PC-9 (cell line): ENCODE results near the gene C1D. TPM values are rescaled to one million over a fixed set of nuclear protein-coding genes. Genes with fewer than 3 reads are reported as not detected.

Experiments
- BruUV-seq: library from RNA; stranded (reverse); fragments of 400-500 nt; replicated peaks from 2 replicates; lab custom pipeline; 2021; lab: Mats Ljungman, UMichigan
- CTCF ChIA-PET: fragments of 300-600 bp; sonication (Branson Sonifier 250); formaldehyde crosslinking; loops from one replicate; lab custom pipeline; 2022; ENCODE audit warnings: antibody characterized with exemption; lab: Charles Lee
- POLR2A ChIA-PET: fragments of 300-600 bp; sonication (Branson Sonifier 250); formaldehyde crosslinking; loops from one replicate; lab custom pipeline; 2022; ENCODE audit warnings: antibody characterized with exemption; ENCODE audit not compliant: unreplicated experiment; lab: Charles Lee
- DNase-seq, 2 experiments: peaks; one replicate each; pipeline versions ENCODE4 v3.0.0 to v3.0.0-alpha.2; 2015 to 2022; ENCODE audit warnings: mixed read lengths in 1 of 2
- H2AFZ ChIP-seq: fragments of 200-600 bp; sonication (generic); 2 replicates; pipeline ENCODE4 v1.8.1; 2017; ENCODE audit warnings: antibody characterized with exemption
- H3F3A ChIP-seq: fragments of 200-600 bp; sonication (generic); 2 replicates; pipeline ENCODE4 v1.8.1; 2017; ENCODE audit warnings: antibody characterized with exemption, mild to moderate bottlenecking, low read depth; ENCODE audit not compliant: insufficient read depth
- H3K27ac ChIP-seq: fragments of 200-600 bp; sonication (generic); 2 replicates; pipeline ENCODE4 v1.6.1; 2016; ENCODE audit warnings: mixed run types
- H3K27me3 ChIP-seq: fragments of 200-600 bp; sonication (generic); 2 replicates; pipeline ENCODE4 v1.6.1; 2016; ENCODE audit warnings: low read depth, mixed run types; ENCODE audit not compliant: insufficient read depth
- H3K36me3 ChIP-seq: fragments of 200-600 bp; sonication (generic); 2 replicates; pipeline ENCODE4 v1.6.1; 2016; ENCODE audit warnings: low read depth, mixed run types
- H3K4me1 ChIP-seq: fragments of 200-600 bp; sonication (generic); replicated peaks from 2 replicates; pipeline ENCODE4 v1.6.1; 2016; ENCODE audit warnings: mixed run types; ENCODE audit not compliant: insufficient read depth
- H3K4me2 ChIP-seq: fragments of 200-600 bp; sonication (generic); 2 replicates; pipeline ENCODE4 v1.6.1; 2017; ENCODE audit warnings: mixed run types
- H3K4me3 ChIP-seq: fragments of 200-600 bp; sonication (generic); 2 replicates; pipeline ENCODE4 v1.6.1; 2016; ENCODE audit warnings: mixed run types
- H3K79me2 ChIP-seq: fragments of 200-600 bp; sonication (generic); 2 replicates; pipeline ENCODE4 v1.6.1; 2017; ENCODE audit warnings: low read depth, mixed run types
- H3K9me2 ChIP-seq: fragments of 200-600 bp; sonication (generic); 2 replicates; pipeline ENCODE4 v1.8.1; 2017; ENCODE audit warnings: mild to moderate bottlenecking; ENCODE audit not compliant: insufficient read depth
- H3K9me3 ChIP-seq: fragments of 200-600 bp; sonication (generic); 2 replicates; pipeline ENCODE4 v1.8.1; 2016; ENCODE audit warnings: low read depth; ENCODE audit not compliant: insufficient read depth
- H4K20me1 ChIP-seq: fragments of 200-600 bp; sonication (generic); 2 replicates; pipeline ENCODE4 v1.8.1; 2017; ENCODE audit not compliant: insufficient read depth
- EZH2 ChIP-seq: fragments of 200-600 bp; sonication (generic); IDR thresholded peaks from 2 replicates; pipeline ENCODE4 v1.8.0; 2017; ENCODE audit warnings: antibody characterized with exemption, low read depth
- intact Hi-C: fragments of 100-400 bp; cut with micrococcal nuclease; formaldehyde crosslinking; loops from one replicate; pipeline ENCODE4 v1.10.0; 2022; ENCODE audit not compliant: unreplicated experiment
- total RNA-seq: library from RNA; stranded (reverse); gene quantifications from 2 replicates; pipeline ENCODE4 v1.2.3, GENCODE V29; 2021
- TF ChIP-seq, protein P1 (sequence below): fragments of 200-600 bp; sonication (generic); conservative IDR thresholded peaks from 2 replicates; pipeline ENCODE4 v1.6.1; 2017; ENCODE audit warnings: mixed run types, antibody characterized with exemption, mild to moderate bottlenecking, moderate library complexity

Gene C1D
- total RNA-seq, 1 experiment from 2014 or later, result 24.8 TPM

- POLR2A ChIA-PET, result no interaction called here
- Histone ChIP-seq H3K4me1 (no peaks in the 10 kb centered on the region), H3K9me2 (no peaks in the 10 kb centered on the region; the same call in 1 of the 2 replicates), H4K20me1 (no peaks in the 10 kb centered on the region), H3K79me2 (no peaks in the 10 kb centered on the region), H3K27me3 (no peaks in the 10 kb centered on the region), H3K36me3 (no peaks in the 10 kb centered on the region), H3K27ac (no peak overlapping the region), H3F3A (no peaks in the 10 kb centered on the region), H3K9me3 (no peaks in the 10 kb centered on the region), H3K4me3 (no peak overlapping the region), H3K4me2 (no peak overlapping the region), H2AFZ (no peak overlapping the region)
- CTCF ChIA-PET, result no interaction called here
- no peak for DNase-seq
- TF ChIP-seq EZH2, result no peak
- TF ChIP-seq, protein P1, sequence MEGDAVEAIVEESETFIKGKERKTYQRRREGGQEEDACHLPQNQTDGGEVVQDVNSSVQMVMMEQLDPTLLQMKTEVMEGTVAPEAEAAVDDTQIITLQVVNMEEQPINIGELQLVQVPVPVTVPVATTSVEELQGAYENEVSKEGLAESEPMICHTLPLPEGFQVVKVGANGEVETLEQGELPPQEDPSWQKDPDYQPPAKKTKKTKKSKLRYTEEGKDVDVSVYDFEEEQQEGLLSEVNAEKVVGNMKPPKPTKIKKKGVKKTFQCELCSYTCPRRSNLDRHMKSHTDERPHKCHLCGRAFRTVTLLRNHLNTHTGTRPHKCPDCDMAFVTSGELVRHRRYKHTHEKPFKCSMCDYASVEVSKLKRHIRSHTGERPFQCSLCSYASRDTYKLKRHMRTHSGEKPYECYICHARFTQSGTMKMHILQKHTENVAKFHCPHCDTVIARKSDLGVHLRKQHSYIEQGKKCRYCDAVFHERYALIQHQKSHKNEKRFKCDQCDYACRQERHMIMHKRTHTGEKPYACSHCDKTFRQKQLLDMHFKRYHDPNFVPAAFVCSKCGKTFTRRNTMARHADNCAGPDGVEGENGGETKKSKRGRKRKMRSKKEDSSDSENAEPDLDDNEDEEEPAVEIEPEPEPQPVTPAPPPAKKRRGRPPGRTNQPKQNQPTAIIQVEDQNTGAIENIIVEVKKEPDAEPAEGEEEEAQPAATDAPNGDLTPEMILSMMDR, result no peak
- no TSS peak for BruUV-seq
- intact Hi-C loops, result no loop called here
Observed at GRCh38 chr2:68107475-68107874, 44.7 kb upstream of the C1D start.

DNA sequence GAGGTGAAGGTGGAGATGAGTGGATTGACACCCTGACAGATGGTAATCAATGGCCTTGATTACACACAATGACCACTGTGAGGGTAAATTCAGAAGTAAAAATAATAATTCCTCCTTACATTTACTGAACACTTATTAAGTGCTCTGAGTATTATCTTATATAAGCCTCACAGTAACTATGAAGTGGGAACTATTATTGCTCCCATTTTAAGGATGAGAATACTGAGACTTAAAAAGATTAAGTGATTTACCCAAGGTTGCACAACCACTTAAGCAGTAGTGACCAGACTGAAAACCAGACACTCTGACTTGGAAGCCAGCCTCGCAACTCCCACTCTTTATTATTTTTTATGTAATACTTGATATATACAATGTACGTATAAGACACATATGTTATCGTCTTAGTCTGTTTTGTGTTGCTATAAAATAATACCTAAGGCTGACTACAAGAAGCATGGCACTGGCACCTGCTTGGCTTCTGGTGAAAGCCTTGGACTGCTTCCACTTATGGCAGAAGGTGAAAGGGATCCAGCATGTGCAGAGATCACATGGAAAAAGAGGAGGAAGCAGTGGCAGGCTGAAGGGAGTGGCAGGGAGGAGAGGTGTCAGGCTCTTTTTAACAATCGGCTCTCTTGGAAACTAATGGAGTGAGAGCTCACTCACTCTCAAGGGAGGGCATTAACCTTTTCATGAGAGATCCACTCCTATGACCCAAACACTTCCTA is 41.5 kb upstream of the C1D start:
- Histone ChIP-seq H3K4me2 (no peak overlapping the region), H2AFZ (no peak overlapping the region), H3F3A (no peaks in the 10 kb centered on the region), H3K9me2 (no peaks in the 10 kb centered on the region), H3K4me1 (no peaks in the 10 kb centered on the region), H3K36me3 (no peaks in the 10 kb centered on the region), H3K27me3 (no peaks in the 10 kb centered on the region), H4K20me1 (no peaks in the 10 kb centered on the region), H3K4me3 (no peak overlapping the region), H3K79me2 (no peaks in the 10 kb centered on the region), H3K27ac (no peak overlapping the region), H3K9me3 (no peaks in the 10 kb centered on the region)
- ChIA-PET POLR2A (no interaction called here), CTCF (no interaction called here)
- BruUV-seq, result no TSS peak
- DNase-seq, result no peak
- intact Hi-C loops, result no loop called here
- TF ChIP-seq, protein P1, result no peak
- no peak for TF ChIP-seq EZH2

GRCh38 chr2:68103709-68104055 is 40.9 kb upstream of the C1D start:
- Histone ChIP-seq H3K36me3 (no peaks in the 10 kb centered on the region), H3K4me2 (no peak overlapping the region), H3K4me3 (no peak overlapping the region), H2AFZ (no peak overlapping the region), H3F3A (no peaks in the 10 kb centered on the region), H4K20me1 (no peaks in the 10 kb centered on the region), H3K27me3 (no peaks in the 10 kb centered on the region), H3K27ac (no peak overlapping the region), H3K9me2 (no peaks in the 10 kb centered on the region), H3K4me1 (no peaks in the 10 kb centered on the region), H3K9me3 (no peaks in the 10 kb centered on the region), H3K79me2 (no peaks in the 10 kb centered on the region)
- intact Hi-C loops, result no loop called here
- no peak for DNase-seq
- ChIA-PET POLR2A (no interaction called here), CTCF (no interaction called here)
- no peak for TF ChIP-seq EZH2
- TF ChIP-seq, protein P1, result no peak
- no TSS peak for BruUV-seq
